ENCODE data around the gene GP2. TPM values are rescaled to one million over a fixed set of nuclear protein-coding genes. Genes with fewer than 3 reads are reported as not detected.
"Not testable (repeated sequence)": the region's sequence is repeated elsewhere in the genome, so short reads cannot be mapped to it uniquely, and the experiment has no call there.

Gene GP2
- total RNA-seq, 1 experiment from 2014 or later, result not detected

- in situ Hi-C loops (cut with HindIII; ENCODE audit: low pct_unique_long_range_greater_than_20kb, low sequenced_read_pairs), result no loop called here
- no peak for DNase-seq (ENCODE audit: low read depth, low spot score)
Measured at GRCh38 chr16:20332411-20332810, 5.1 kb upstream of the GP2 start.

GRCh38 chr16:20331635-20332034 is 4.3 kb upstream of the GP2 start:
- no peak for DNase-seq (ENCODE audit: low read depth, low spot score)
- in situ Hi-C loops (cut with HindIII; ENCODE audit: low pct_unique_long_range_greater_than_20kb, low sequenced_read_pairs), result no loop called here

GRCh38 chr16:20329392-20330138 is 2.3 kb upstream of the GP2 start:
- no peak for DNase-seq (ENCODE audit: low read depth, low spot score)
- in situ Hi-C loops (cut with HindIII; ENCODE audit: low pct_unique_long_range_greater_than_20kb, low sequenced_read_pairs), result no loop called here

- no peak for DNase-seq (ENCODE audit: low read depth, low spot score)
Measured at GRCh38 chr16:20326321-20326720, 992 bp downstream of the GP2 start.

GRCh38 chr16:20325005-20325404 is 2.3 kb downstream of the GP2 start:
- no peak for DNase-seq (ENCODE audit: low read depth, low spot score)
- in situ Hi-C loops (cut with HindIII; ENCODE audit: low pct_unique_long_range_greater_than_20kb, low sequenced_read_pairs), result no loop called here

More at GRCh38 chr16:20326321-20326720, 992 bp downstream of the GP2 start:
- in situ Hi-C loops (cut with HindIII; ENCODE audit: low pct_unique_long_range_greater_than_20kb, low sequenced_read_pairs), result no loop called here

- no peak for DNase-seq (ENCODE audit: low read depth, low spot score)
- in situ Hi-C loops (cut with HindIII; ENCODE audit: low pct_unique_long_range_greater_than_20kb, low sequenced_read_pairs), result no loop called here
Measured at GRCh38 chr16:20323591-20324117, 3.7 kb downstream of the GP2 start.

- in situ Hi-C loops (cut with HindIII; ENCODE audit: low pct_unique_long_range_greater_than_20kb, low sequenced_read_pairs), result no loop called here
- DNase-seq (ENCODE audit: low read depth, low spot score), result no peak
Measured at GRCh38 chr16:20322696-20323095, 4.6 kb downstream of the GP2 start.

- no peak for DNase-seq (ENCODE audit: low read depth, low spot score)
- in situ Hi-C loops (cut with HindIII; ENCODE audit: low pct_unique_long_range_greater_than_20kb, low sequenced_read_pairs), result no loop called here
Measured at GRCh38 chr16:20321671-20322070, 5.6 kb downstream of the GP2 start.

- DNase-seq (ENCODE audit: low read depth, low spot score); in situ Hi-C loops (cut with HindIII; ENCODE audit: low pct_unique_long_range_greater_than_20kb, low sequenced_read_pairs): not testable (repeated sequence)
Measured at GRCh38 chr16:20321051-20321450, 6.3 kb downstream of the GP2 start.

- in situ Hi-C loops (cut with HindIII; ENCODE audit: low pct_unique_long_range_greater_than_20kb, low sequenced_read_pairs), result no loop called here
- DNase-seq (ENCODE audit: low read depth, low spot score), result no peak
Measured at GRCh38 chr16:20320592-20320991, 6.7 kb downstream of the GP2 start.

GRCh38 chr16:20320178-20320577 is 7.1 kb downstream of the GP2 start:
- DNase-seq (ENCODE audit: low read depth, low spot score), result no peak
- in situ Hi-C loops (cut with HindIII; ENCODE audit: low pct_unique_long_range_greater_than_20kb, low sequenced_read_pairs), result no loop called here

- in situ Hi-C loops (cut with HindIII; ENCODE audit: low pct_unique_long_range_greater_than_20kb, low sequenced_read_pairs), result no loop called here
Measured at GRCh38 chr16:20319406-20319805, 7.9 kb downstream of the GP2 start.

GRCh38 chr16:20318437-20318836 is 8.9 kb downstream of the GP2 start:
- no peak for DNase-seq (ENCODE audit: low read depth, low spot score)
- in situ Hi-C loops (cut with HindIII; ENCODE audit: low pct_unique_long_range_greater_than_20kb, low sequenced_read_pairs), result no loop called here

More at GRCh38 chr16:20319406-20319805, 7.9 kb downstream of the GP2 start:
- no peak for DNase-seq (ENCODE audit: low read depth, low spot score)

GRCh38 chr16:20318006-20318405 is 9.3 kb downstream of the GP2 start:
- in situ Hi-C loops (cut with HindIII; ENCODE audit: low pct_unique_long_range_greater_than_20kb, low sequenced_read_pairs), result no loop called here
- no peak for DNase-seq (ENCODE audit: low read depth, low spot score)

GRCh38 chr16:20317117-20317516 is 10.2 kb downstream of the GP2 start:
- in situ Hi-C loops (cut with HindIII; ENCODE audit: low pct_unique_long_range_greater_than_20kb, low sequenced_read_pairs), result no loop called here
- DNase-seq (ENCODE audit: low read depth, low spot score), result no peak

- in situ Hi-C loops (cut with HindIII; ENCODE audit: low pct_unique_long_range_greater_than_20kb, low sequenced_read_pairs), result no loop called here
- DNase-seq (ENCODE audit: low read depth, low spot score), result no peak
Measured at GRCh38 chr16:20316715-20317114, 10.6 kb downstream of the GP2 start.

GRCh38 chr16:20315764-20316163 is 11.5 kb downstream of the GP2 start:
- no peak for DNase-seq (ENCODE audit: low read depth, low spot score)
- in situ Hi-C loops (cut with HindIII; ENCODE audit: low pct_unique_long_range_greater_than_20kb, low sequenced_read_pairs), result no loop called here

- in situ Hi-C loops (cut with HindIII; ENCODE audit: low pct_unique_long_range_greater_than_20kb, low sequenced_read_pairs), result no loop called here
- no peak for DNase-seq (ENCODE audit: low read depth, low spot score)
Measured at GRCh38 chr16:20314575-20314974, 12.7 kb downstream of the GP2 start.

GRCh38 chr16:20313741-20314140 is 13.6 kb downstream of the GP2 start:
- in situ Hi-C loops (cut with HindIII; ENCODE audit: low pct_unique_long_range_greater_than_20kb, low sequenced_read_pairs), result no loop called here
- DNase-seq (ENCODE audit: low read depth, low spot score), result no peak
